ENCODE data around the gene MAP3K12. TPM values are rescaled to one million over a fixed set of nuclear protein-coding genes. Genes with fewer than 3 reads are reported as not detected.

The MAP3K12 gene
- total RNA-seq, 3 donors from 2014 or later, result 3.2 to 18.8 (median 8.9) TPM

DNA sequence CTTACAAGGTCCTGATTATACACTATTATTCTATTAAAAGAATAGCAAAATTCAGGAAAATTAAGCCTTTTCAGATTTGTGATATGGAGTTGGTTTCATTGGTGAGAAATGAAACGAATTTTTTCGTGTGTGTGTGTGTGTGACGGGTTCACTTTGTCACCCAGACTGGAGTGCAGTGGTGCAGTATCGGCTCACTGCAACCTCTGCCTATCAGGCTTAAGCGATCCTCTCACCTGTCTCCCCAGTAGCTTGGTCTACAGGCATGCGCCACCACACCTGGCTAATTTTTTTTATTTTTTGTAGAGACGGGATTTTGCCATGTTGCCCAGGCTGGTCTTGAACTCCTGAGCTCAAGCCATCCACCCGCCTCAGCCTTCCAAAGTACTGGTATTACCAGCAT, 37.7 kb downstream of the MAP3K12 start:
- Histone ChIP-seq H3K36me3 (ENCODE audit: low read depth) (peaks cover 56% of the 10 kb centered on the region), H3K4me1 (ENCODE audit: low read depth) (no peaks in the 10 kb centered on the region), H3K4me3 (no peak overlapping the region), H3K9me3 (no peaks in the 10 kb centered on the region)
- TF ChIP-seq, protein P1, sequence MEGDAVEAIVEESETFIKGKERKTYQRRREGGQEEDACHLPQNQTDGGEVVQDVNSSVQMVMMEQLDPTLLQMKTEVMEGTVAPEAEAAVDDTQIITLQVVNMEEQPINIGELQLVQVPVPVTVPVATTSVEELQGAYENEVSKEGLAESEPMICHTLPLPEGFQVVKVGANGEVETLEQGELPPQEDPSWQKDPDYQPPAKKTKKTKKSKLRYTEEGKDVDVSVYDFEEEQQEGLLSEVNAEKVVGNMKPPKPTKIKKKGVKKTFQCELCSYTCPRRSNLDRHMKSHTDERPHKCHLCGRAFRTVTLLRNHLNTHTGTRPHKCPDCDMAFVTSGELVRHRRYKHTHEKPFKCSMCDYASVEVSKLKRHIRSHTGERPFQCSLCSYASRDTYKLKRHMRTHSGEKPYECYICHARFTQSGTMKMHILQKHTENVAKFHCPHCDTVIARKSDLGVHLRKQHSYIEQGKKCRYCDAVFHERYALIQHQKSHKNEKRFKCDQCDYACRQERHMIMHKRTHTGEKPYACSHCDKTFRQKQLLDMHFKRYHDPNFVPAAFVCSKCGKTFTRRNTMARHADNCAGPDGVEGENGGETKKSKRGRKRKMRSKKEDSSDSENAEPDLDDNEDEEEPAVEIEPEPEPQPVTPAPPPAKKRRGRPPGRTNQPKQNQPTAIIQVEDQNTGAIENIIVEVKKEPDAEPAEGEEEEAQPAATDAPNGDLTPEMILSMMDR (IDR thresholded peaks at IDR 0.05), result no peak
- DNase-seq (no peak), ATAC-seq (no peak)
- intact Hi-C loops (cut with DNase I, micrococcal nuclease), result no loop called here

GRCh38 chr12:53461059-53461458, 38.2 kb downstream of the MAP3K12 start:
- DNase-seq (no peak), ATAC-seq (no peak)
- H3K4me1 ChIP-seq (ENCODE audit: low read depth), result no peaks in the 10 kb centered on the region
- no peak overlapping the region for H3K4me3 ChIP-seq
- H3K36me3 ChIP-seq (ENCODE audit: low read depth), result peaks cover 62% of the 10 kb centered on the region
- no peaks in the 10 kb centered on the region for H3K9me3 ChIP-seq
- intact Hi-C loops (cut with DNase I, micrococcal nuclease), result no loop called here
- TF ChIP-seq, protein P1 (IDR thresholded peaks at IDR 0.05), result no peak

- DNase-seq (no peak), ATAC-seq (no peak)
- TF ChIP-seq, protein P1 (IDR thresholded peaks at IDR 0.05), result no peak
- peaks cover 63% of the 10 kb centered on the region for H3K36me3 ChIP-seq (ENCODE audit: low read depth)
- peaks cover 5% of the 10 kb centered on the region for H3K4me1 ChIP-seq (ENCODE audit: low read depth)
- H3K4me3 ChIP-seq, result no peak overlapping the region
- H3K9me3 ChIP-seq, result no peaks in the 10 kb centered on the region
- intact Hi-C loops (cut with DNase I, micrococcal nuclease), result no loop called here
Measured at GRCh38 chr12:53459097-53459496, 40.2 kb downstream of the MAP3K12 start.

DNA sequence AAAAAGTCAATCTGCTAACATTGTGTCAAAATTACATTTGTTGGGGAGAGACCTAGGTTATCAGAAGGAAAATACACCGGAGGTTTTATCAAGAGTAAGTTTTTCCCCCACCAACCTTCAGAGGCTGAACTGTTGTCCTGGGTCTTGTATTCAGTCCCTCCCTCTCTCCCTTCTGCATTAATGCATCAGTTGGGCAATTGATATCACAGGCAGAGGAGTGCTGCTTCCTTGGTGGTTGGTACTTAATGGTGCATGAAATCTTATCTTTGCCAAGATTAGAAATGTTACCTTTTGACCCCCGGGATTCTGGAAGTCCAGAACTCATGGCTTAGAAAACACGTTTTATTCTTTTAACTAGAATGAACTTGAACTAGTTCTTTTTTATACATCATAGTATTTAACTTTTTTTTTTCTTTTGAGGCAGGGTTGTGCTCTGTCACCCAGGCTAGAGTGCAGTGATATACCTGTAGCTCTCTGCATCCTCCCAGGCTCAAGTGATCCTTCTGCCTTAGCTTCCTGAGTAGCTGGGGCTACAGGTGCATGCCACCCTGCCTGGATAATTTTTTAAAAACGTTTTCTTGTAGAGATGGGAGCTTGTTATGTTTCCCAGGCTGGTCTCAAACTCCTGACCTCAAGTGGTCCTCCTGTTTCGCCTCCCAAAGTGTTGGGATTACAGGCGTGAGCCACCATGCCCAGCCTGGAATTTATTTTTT, 42.4 kb downstream of the MAP3K12 start:
- no peaks in the 10 kb centered on the region for H3K9me3 ChIP-seq
- peaks cover 16% of the 10 kb centered on the region for H3K4me1 ChIP-seq (ENCODE audit: low read depth)
- DNase-seq (no peak), ATAC-seq (no peak)
- H3K4me3 ChIP-seq, result no peak overlapping the region
- H3K36me3 ChIP-seq (ENCODE audit: low read depth), result peaks cover 61% of the 10 kb centered on the region
- intact Hi-C loops (cut with DNase I, micrococcal nuclease), result no loop called here
- TF ChIP-seq, protein P1 (IDR thresholded peaks at IDR 0.05), result no peak

- Histone ChIP-seq H3K36me3 (ENCODE audit: low read depth) (peaks cover 46% of the 10 kb centered on the region), H3K9me3 (no peaks in the 10 kb centered on the region), H3K4me1 (ENCODE audit: low read depth) (peaks cover 16% of the 10 kb centered on the region), H3K4me3 (no peak overlapping the region)
- DNase-seq (no peak), ATAC-seq (no peak)
- TF ChIP-seq, protein P1 (IDR thresholded peaks at IDR 0.05), result no peak
- intact Hi-C loops (cut with DNase I, micrococcal nuclease), result no loop called here
Measured at GRCh38 chr12:53454707-53455106, 44.6 kb downstream of the MAP3K12 start.

Measured in mucosa of descending colon (tissue), 3 donors.